ENCODE measurements around the gene GPR143.

DNA sequence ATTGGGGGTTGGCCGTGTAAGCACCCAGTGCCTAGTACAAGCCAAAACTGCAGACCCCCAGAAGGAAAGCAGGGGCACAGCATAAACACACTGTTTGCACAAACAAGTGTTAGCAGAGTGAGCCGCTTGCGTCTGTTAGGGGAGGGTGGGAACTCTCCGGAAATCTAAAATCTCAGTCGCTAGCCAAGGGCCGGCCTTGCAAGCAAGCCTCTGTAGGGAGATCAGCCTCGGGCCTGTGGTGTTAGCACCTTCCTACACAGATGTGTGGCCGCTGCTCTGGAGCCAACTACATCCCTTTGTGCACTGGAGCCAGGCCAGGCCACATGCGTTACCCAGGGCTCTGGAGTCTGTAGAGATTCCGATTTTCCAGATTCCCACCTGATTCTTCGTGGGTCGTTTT lies 67.1 kb downstream of the GPR143 start:
- TF ChIP-seq CTCF (IDR thresholded peaks at IDR 0.05) (no peak), POLR2A (IDR thresholded peaks at IDR 0.05) (no peak)

Measured in lower leg skin (tissue), 3 donors.